Activated T-helper 9 cell treated with anti-CD3 and anti-CD28 coated beads, Interleukin-2, amount 50 U/mL, for 16 hours (primary cell): ENCODE results near the gene RAC2.

ENCODE experiments used
- DNase-seq: peaks from one replicate; pipeline ENCODE4 v3.0.0-alpha.2; 2020; ENCODE audit warnings: low read depth

The RAC2 gene

DNA sequence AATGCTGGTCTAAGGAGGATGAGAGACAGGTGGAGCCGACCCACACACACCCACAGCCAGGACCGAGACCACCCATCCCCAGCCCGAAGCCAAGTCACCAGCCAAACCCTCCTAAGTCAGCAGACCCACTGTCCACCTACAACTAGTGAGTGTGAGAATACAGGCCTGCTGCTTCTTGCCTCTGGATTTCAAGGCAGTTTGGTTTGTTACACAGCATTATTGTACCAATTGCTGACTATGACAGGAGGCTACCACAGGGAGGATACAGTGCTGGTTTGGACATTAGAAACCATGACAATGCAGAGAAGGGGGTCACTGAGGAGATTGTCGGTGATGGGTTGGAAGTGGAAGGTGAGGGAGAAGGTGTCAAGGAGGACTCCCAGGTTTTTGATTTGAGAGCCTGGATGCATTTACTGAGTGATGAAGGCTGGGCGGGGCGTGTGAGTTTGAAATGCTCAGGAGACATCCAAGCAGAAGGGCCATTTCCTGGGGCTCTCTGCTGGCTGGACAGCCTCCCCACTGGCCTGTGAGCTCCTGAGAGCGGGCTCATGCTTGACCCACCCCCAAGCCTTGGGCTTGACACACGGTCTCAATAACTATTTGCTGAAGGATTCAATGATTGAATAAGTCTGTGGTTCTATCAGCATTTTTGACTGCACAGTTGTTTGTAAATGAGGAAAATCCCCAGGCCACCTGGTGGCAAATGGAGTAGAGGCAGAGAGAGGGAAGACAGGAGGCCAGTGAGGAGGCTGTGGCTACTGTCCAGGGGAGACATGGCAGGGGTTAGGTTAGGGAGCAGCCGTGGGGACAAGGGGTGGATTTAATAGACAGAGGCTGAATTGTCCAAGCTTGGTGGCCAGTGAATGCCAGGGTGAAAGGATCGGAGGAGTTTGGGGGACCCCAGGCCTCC lies 22.4 kb downstream of the RAC2 start:
- no peak for DNase-seq

DNA sequence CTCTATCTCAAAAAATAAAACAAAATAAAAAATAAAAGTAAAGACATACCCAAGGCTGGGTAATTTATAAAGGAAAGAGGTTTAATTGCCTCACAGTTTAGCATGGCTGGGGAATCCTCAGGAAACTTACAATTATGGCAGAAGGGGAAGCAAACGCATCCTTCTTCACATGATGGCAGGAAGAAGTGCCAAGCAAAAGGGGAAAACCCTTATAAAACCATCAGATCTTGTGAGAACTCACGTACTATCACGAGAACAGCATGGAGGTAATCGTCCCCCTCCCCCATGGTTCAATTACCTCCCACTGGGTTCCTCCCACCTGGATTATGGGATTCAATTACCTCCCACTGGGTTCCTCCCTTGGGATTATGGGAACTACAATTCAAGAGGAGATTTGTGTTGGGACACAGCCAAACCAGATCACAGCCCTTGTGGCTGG lies 23.5 kb downstream of the RAC2 start:
- no peak for DNase-seq

DNA sequence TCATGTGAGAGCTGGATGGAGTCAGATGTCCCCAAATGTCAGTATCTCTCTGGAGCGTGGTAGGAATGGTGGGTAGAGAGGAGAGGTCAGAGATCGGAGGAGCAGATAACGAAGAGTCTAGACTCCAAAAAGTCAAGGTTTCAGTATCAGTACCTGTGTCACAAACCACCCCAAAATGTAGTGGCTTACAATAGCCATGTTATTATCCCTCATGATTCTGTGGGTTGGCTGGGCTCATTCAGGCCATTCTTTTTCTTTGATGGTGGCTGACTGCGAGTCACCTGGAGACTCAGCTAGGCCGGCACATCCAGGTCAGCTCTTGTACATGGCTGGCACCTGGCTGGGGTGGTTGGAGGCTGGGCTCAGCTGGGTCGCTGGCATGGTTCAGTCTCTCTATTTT lies 24.5 kb downstream of the RAC2 start:
- no peak for DNase-seq

- DNase-seq = peak; percentile 50
Observed at GRCh38 chr22:37218771-37219411, 25.2 kb downstream of the RAC2 start.

- DNase-seq = no peak
Observed at GRCh38 chr22:37218399-37218770, 25.7 kb downstream of the RAC2 start.

GRCh38 chr22:37215890-37216289 lies 28.2 kb downstream of the RAC2 start:
- DNase-seq = no peak

GRCh38 chr22:37214731-37215030 lies 29.4 kb downstream of the RAC2 start:
- no peak for DNase-seq

GRCh38 chr22:37213941-37214730 lies 29.9 kb downstream of the RAC2 start:
- DNase-seq = no peak

- no peak for DNase-seq
Observed at GRCh38 chr22:37213218-37213855, 30.7 kb downstream of the RAC2 start.

DNA sequence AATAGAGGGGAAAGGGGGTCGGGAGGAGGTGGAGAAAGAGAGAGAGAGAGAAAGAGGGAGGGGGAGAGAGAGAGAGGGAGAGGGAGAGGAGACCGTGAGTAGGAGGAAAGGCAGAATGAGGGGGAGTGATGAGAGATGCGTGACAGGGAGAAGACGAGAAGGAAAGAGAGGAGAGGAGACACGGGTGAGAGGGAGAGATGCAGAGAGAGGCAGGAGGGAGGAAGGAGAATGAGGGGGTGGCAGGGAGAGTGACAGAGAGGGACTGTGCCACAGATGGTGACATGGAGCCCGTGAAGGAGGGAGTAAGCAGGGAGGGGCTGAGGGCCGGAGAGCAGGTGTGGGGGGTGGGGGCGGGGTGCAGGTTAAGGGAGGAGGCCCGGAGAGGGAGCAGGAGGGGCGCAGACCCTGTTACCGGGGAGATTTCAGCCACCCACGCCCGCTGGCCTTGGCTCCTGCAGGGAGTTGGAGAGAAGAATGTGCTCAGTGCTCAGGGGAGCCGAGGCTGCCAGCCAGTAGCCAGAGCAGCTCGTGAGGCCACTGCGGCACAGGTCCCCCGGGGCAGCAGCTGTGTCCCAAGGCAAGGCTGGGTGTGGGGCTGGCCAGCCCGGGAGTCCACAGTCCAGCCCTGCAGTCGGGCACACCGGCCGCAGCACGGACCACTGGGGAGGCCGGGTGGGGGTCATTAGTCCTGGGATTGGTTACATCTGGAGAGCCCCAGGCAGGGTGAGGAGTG lies 31.7 kb downstream of the RAC2 start, which contains the start of gene SSTR3:
TSS of gene SSTR3 (minus strand) at position 304 of the 733 bp plus-strand sequence. CDS start 4,674 bp downstream, outside the sequence.
- DNase-seq = no peak

DNA sequence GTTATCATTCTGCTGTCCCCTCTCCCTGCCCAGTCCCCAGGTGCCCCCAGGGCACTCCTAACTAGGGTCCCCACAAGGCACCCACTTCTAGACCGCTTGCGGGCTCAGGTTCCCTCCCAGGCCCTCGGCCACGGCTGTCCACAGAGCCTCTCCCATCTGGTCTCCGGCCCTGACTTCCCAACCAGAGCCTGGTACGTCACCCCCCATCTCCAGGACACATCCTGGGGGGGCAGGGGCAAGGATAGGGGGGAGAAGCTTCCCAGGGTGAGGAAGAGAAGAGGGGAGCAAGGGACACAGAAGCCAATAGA lies 32.2 kb downstream of the RAC2 start:
- no peak for DNase-seq

- no peak for DNase-seq
Observed at GRCh38 chr22:37211075-37211865, 32.8 kb downstream of the RAC2 start.

GRCh38 chr22:37210041-37210803 lies 33.8 kb downstream of the RAC2 start:
- DNase-seq = no peak

- DNase-seq = no peak
Observed at GRCh38 chr22:37209140-37209845, 34.8 kb downstream of the RAC2 start.

DNA sequence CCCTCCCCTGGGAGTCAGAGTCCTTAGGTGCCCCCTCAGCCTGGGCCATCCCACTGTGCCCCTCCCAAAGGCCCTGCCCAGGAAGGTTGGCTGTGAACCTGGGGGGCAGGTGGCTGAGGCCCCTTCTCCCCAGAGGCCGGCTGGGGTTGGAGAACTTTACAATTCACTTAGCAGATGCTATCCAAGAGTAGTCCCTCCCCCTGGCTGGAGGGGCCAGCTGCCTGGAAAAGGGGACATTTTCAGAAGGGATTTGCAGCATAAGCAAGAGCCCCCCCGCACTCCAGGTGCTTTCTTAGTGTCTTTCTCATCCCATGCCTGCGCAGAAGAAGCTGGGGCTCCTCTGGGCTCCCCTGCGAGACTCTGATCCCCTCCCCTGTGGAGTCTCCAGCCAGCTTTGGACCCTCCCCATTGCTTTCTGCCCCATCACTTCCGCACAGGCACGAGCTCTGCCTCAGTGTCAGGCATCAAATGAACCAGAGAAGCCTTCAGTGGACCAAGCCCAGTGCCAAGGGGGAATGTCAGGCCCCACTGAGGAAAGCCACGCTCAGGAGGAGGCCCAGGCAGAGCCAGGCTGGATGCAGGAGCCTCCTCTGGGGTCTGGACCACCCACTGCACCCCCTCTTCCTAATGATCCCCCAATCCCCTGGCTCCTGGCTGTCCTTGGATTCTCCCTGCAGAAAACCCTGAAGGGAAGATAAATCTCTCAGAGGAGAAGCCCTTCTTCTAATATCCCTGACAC lies 35.5 kb downstream of the RAC2 start:
- DNase-seq = no peak

- DNase-seq = no peak
Observed at GRCh38 chr22:37207981-37208380, 36.1 kb downstream of the RAC2 start.

DNA sequence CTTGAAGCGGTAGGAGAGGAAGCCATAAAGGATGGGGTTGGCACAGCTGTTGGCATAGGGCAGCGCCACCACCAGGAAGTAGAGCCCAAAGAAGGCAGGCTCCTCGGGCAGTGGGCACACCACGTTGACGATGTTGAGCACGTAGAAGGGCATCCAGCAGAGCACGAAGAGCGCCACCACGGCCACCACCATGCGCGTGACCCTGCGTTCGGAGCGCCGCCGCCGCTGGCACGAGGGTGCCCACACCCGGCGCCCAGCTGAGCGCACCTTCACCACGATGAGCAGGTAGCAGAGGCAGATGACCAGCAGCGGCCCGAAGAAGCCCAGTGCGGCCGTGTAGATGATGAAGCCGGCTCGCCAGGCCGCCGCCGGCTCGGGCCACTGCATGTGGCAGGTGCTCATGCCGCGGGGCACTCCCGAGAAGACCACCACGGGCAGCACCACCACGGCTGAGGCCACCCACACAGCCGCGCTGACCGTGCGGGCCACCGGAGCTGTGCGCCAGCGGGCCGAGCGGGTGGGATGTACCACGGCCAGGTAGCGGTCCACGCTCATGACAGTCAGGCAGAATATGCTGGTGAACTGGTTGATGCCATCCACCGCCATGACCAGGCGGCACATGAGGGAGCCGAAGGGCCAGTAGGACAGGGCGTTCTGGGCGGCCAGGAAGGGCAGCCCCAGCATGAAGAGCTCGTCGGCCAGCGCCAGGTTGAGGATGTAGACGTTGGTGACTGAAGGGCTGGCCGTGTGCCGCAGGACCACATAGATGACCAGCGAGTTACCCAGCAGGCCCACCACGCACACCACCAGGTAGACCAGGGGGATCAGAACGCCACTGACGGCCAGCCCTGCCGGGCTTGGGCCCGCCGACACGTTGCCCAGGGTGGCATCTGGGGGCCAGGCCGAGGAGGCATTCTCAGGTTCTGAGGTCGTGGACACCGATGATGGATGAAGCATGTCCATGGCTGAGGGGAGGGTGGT lies 36.9 kb downstream of the RAC2 start:
- no peak for DNase-seq
